Measurements from ENCODE around the gene ANTXRL. TPM values are rescaled to one million over a fixed set of nuclear protein-coding genes. Genes with fewer than 3 reads are reported as not detected.
"Not testable (repeated sequence)": the region's sequence is repeated elsewhere in the genome, so short reads cannot be mapped to it uniquely, and the experiment has no call there.

Gene ANTXRL
- total and polyA plus RNA-seq, 2 of the 8 experiments (the other 6 are each of a cell fraction or from before 2014, with no cell fraction given): not detected

GRCh38 chr10:46282421-46282831 is 4.4 kb upstream of the ANTXRL start:
- not testable (repeated sequence) for H2BK5ac ChIP-seq (ENCODE audit: low read depth, low read length); H4K20me1 ChIP-seq (replicated peaks in 1 of 2; ENCODE audit: control insufficient read depth in 1 of 2, insufficient read depth in 2 of 2, low read length in 2 of 2); H2BK15ac ChIP-seq (ENCODE audit: low read length); H3K36me3 ChIP-seq (ENCODE audit: control insufficient read depth in 2 of 4, insufficient read depth in 4 of 4, low read length in 3 of 4); H2BK120ac ChIP-seq (replicated peaks; ENCODE audit: low read depth, low read length); DNase-seq (ENCODE audit: low read depth in 1 of 2, low spot score in 2 of 2); H3K18ac ChIP-seq (ENCODE audit: extremely low read depth, low read length); H3K27ac ChIP-seq (ENCODE audit: low read depth, low read length); H2BK20ac ChIP-seq (ENCODE audit: low read length); H3K4me1 ChIP-seq (replicated peaks in 1 of 4; ENCODE audit: control insufficient read depth in 3 of 4, insufficient read depth in 4 of 4, low read length in 3 of 4); H3K23ac ChIP-seq (ENCODE audit: insufficient read length); H3K79me1 ChIP-seq (ENCODE audit: low read depth, low read length); H3K14ac ChIP-seq (ENCODE audit: insufficient read length); H3K79me2 ChIP-seq (ENCODE audit: control insufficient read depth in 1 of 2, insufficient read depth in 2 of 2, low read length in 2 of 2); FAIRE-seq; H3K9ac ChIP-seq (replicated peaks in 1 of 4; ENCODE audit: extremely low read depth in 1 of 4, low read depth in 3 of 4, low read length in 3 of 4); H4K8ac ChIP-seq (ENCODE audit: extremely low read depth, insufficient read depth, low read length); H2AFZ ChIP-seq (ENCODE audit: low read length); H2BK12ac ChIP-seq (ENCODE audit: low read depth, low read length); H2AK5ac ChIP-seq (ENCODE audit: low read depth, low read length); H3K56ac ChIP-seq (replicated peaks; ENCODE audit: insufficient read length, low read depth, low read length); H4K5ac ChIP-seq (ENCODE audit: insufficient read length, low read depth, low read length); H3K4ac ChIP-seq (replicated peaks; ENCODE audit: insufficient read length, low read depth, low read length); H3K9me3 ChIP-seq (ENCODE audit: insufficient read depth in 2 of 2, low read depth in 1 of 2, low read length in 1 of 2); H4K91ac ChIP-seq (replicated peaks; ENCODE audit: insufficient read length, low read length)
- ChIA-PET CTCF (ENCODE audit: partially characterized antibody) (interaction anchor here (0.8 to 1.3 kb wide), 3 partner anchors 9 to 15 kb away, joined by 3 read pairs; no protein-coding TSS in a partner anchor), POLR2A (ENCODE audit: partially characterized antibody) (interaction anchor here (1.1 to 2.3 kb wide), 3 partner anchors 10 to 1098 kb away, joined by 3 to 18 read pairs (median 4); no protein-coding TSS in a partner anchor)
- peak; percentile 68 for TF ChIP-seq EZH2 (IDR thresholded peaks at IDR 0.05; ENCODE audit: low read depth, low read length, severe bottlenecking)
- peak; percentile 71; the same call in 1 of the 2 replicates for TF ChIP-seq SUZ12 (IDR thresholded peaks at IDR 0.05; ENCODE audit: low read length)
- 13% methylated on average over 14 of the region's 20 CpGs; no CpG with 5 or more reads in 1 of the 2 experiments for WGBS, 2 experiments (ENCODE audit: extremely low coverage in 1 of 2, insufficient coverage in 1 of 2, insufficient read length in 1 of 2, insufficient replicate concordance in 2 of 2, low coverage in 1 of 2, low lambda C conversion rate in 2 of 2, missing lambda C conversion rate in 1 of 2)
- Histone ChIP-seq H3K4me2 (ENCODE audit: insufficient read depth in 1 of 2, low read depth in 2 of 2, low read length in 2 of 2) (peak overlapping the region; percentile 80 to 87), H3K23me2 (ENCODE audit: low read depth, low read length) (peaks cover 16% of the 10 kb centered on the region), H3K27me3 (replicated peaks in 1 of 4; ENCODE audit: control insufficient read depth in 3 of 4, extremely low read depth in 1 of 4, insufficient read depth in 3 of 4, low read length in 3 of 4) (peaks cover 16 to 39% (median 37%) of the 10 kb centered on the region in 4 experiments), H3K4me3 (ENCODE audit: extremely low read depth in 1 of 4, insufficient read depth in 2 of 4, low read depth in 3 of 4, low read length in 4 of 4) (peak overlapping the region; percentile 31 to 65 (median 46))

Data from H1 (cell line).